ENCODE measurements around the gene COQ10A. TPM values are rescaled to one million over a fixed set of nuclear protein-coding genes. Genes with fewer than 3 reads are reported as not detected.

COQ10A gene
- 24.8 and 26.1 TPM in 2 replicates for total RNA-seq (2021)
- long read RNA-seq, transcript COQ10A-201 (5 exons, 1,652 nt), result minor isoform, 20 of 51 reads
- long read RNA-seq, transcript COQ10A-202 (5 exons, 1,410 nt), result major isoform, 22 of 51 reads
- long read RNA-seq, partial matches to known transcripts, result 0 of 51 reads
- long read RNA-seq, other reads (novel, unspliced or antisense), result 8 of 51 reads

DNA sequence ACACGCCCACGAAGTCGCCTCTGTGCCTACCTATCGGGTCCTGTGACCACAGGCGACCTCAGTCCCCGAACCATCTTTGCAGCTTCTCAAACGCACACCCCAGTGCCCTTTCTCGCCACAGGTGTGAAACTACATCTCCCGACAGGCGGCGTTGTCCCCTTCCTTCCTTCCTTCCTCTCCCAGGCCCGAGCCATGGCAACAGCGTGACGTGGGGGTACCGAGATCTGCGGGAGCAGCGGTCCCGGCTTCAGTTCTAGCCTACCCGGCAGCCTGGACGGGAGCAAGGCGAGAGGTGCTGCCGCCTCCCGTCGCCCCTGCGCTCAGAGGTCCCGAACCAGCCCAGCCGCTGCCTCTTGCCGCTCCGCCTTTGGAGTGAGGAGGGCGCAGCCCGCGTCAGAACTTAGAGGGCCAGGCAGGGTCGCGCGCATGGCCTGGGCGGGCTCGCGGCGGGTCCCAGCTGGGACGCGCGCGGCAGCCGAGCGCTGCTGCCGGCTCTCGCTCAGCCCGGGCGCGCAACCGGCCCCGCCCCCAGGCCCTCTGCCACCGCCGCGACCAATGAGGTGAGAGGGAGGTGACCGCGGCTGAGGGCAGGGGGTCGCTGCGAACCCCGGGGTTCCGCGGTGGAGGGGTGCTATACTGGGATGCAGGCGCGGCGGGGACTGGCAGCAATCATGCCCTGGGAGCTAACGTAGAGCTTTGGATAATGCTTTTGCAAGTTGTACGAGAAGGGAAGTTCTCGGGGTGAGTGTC, at the start of gene COQ10A:
Gene COQ10A, plus strand, starts transcription at position 250 of the 750 bp plus-strand sequence. Its CDS starts 177 bp downstream, at position 427.
- TF ChIP-seq, protein P1, sequence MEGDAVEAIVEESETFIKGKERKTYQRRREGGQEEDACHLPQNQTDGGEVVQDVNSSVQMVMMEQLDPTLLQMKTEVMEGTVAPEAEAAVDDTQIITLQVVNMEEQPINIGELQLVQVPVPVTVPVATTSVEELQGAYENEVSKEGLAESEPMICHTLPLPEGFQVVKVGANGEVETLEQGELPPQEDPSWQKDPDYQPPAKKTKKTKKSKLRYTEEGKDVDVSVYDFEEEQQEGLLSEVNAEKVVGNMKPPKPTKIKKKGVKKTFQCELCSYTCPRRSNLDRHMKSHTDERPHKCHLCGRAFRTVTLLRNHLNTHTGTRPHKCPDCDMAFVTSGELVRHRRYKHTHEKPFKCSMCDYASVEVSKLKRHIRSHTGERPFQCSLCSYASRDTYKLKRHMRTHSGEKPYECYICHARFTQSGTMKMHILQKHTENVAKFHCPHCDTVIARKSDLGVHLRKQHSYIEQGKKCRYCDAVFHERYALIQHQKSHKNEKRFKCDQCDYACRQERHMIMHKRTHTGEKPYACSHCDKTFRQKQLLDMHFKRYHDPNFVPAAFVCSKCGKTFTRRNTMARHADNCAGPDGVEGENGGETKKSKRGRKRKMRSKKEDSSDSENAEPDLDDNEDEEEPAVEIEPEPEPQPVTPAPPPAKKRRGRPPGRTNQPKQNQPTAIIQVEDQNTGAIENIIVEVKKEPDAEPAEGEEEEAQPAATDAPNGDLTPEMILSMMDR (conservative IDR thresholded peaks at IDR 0.05), result peak; percentile 74
- no peak within 1 kb of the TSS for H4K8ac ChIP-seq (replicated peaks; ENCODE audit: insufficient read length, low read depth, low read length)
- H4K91ac ChIP-seq (ENCODE audit: insufficient read length, low read depth, low read length), result no peak within 1 kb of the TSS
- no peak within 1 kb of the TSS for H2AFZ ChIP-seq (ENCODE audit: low read length)
- no peak within 1 kb of the TSS for H2BK12ac ChIP-seq (ENCODE audit: insufficient read length, low read depth, low read length)
- H3K23ac ChIP-seq (ENCODE audit: insufficient read length, low read depth, low read length), result no peak within 1 kb of the TSS
- H3K4me1 Mint-ChIP-seq, result peaks cover 11 to 15% of the 10 kb centered on the region in 2 experiments
- no CpG with 5 or more reads among the region's 68 CpGs for WGBS (ENCODE audit: extremely low coverage, insufficient read length, low lambda C conversion rate)
- no peaks in the 10 kb centered on the region for H3K9me3 ChIP-seq (ENCODE audit: control insufficient read depth, low read depth, low read length)
- H2BK5ac ChIP-seq (ENCODE audit: insufficient read length, low read length), result no peak within 1 kb of the TSS
- peak; percentile 96 for DNase-seq
- peak within 1 kb of the TSS; percentile 85 to 89 for H3K4me3 Mint-ChIP-seq
- H3K18ac ChIP-seq (ENCODE audit: insufficient read length, low read depth, low read length), result peak within 1 kb of the TSS; percentile 89
- no peak within 1 kb of the TSS for H2BK20ac ChIP-seq (ENCODE audit: low read depth, low read length, poor library complexity, severe bottlenecking)
- no peak within 1 kb of the TSS for H3K4ac ChIP-seq (ENCODE audit: low read depth, low read length)
- no peaks in the 10 kb centered on the region for H3K79me2 ChIP-seq (ENCODE audit: insufficient read depth, low read length)
- no peak within 1 kb of the TSS for H3T11ph ChIP-seq (ENCODE audit: low read length)
- no peak within 1 kb of the TSS for H2AK5ac ChIP-seq (ENCODE audit: insufficient read length, low read length)
- peaks cover 3% of the 10 kb centered on the region for H3K23me2 ChIP-seq (ENCODE audit: insufficient read length, low read depth, low read length, poor library complexity, severe bottlenecking)
- H3K36me3 Mint-ChIP-seq (ENCODE audit: insufficient read depth in 1 of 3, low read depth in 3 of 3), result peaks cover 19 to 31% (median 25%) of the 10 kb centered on the region in 3 experiments; a peak in 6 of 7 replicates
- no peaks in the 10 kb centered on the region for H3K27me3 ChIP-seq (ENCODE audit: insufficient read depth, low read length)
- no peaks in the 10 kb centered on the region for H3K4me1 ChIP-seq (ENCODE audit: insufficient read depth, low read length)
- H2BK120ac ChIP-seq (ENCODE audit: low read depth, low read length, poor library complexity, severe bottlenecking), result no peak within 1 kb of the TSS
- peak within 1 kb of the TSS; percentile 91 for H3K14ac ChIP-seq (ENCODE audit: insufficient read depth, low read length)
- H3K9me3 Mint-ChIP-seq, result no peaks in the 10 kb centered on the region; a peak in 1 of 5 replicates
- no peak within 1 kb of the TSS for H3K56ac ChIP-seq (ENCODE audit: insufficient read length, low read depth, low read length)
- peak within 1 kb of the TSS; percentile 66 for H3K4me2 ChIP-seq (ENCODE audit: insufficient read depth, insufficient read length, low read length)
- no peak within 1 kb of the TSS for H4K5ac ChIP-seq (ENCODE audit: insufficient read length, low read depth, low read length)
- H2BK15ac ChIP-seq (ENCODE audit: low read depth, low read length), result no peak within 1 kb of the TSS
- H3K27ac Mint-ChIP-seq, result peak within 1 kb of the TSS; percentile 59 to 93 (median 91); a peak in 5 of 7 replicates
- no peaks in the 10 kb centered on the region for H3K27me3 Mint-ChIP-seq (ENCODE audit: low read depth)
- H4K20me1 ChIP-seq (ENCODE audit: control insufficient read depth, insufficient read depth, insufficient read length), result no peaks in the 10 kb centered on the region
- no peak within 1 kb of the TSS for H3K27ac ChIP-seq (ENCODE audit: insufficient read length, low read depth, low read length)
- peak within 1 kb of the TSS; percentile 60 for H3K9ac ChIP-seq (ENCODE audit: extremely low read depth, insufficient read length, low read length)
- H3K79me1 ChIP-seq (ENCODE audit: insufficient read depth, low read depth, low read length, poor library complexity, severe bottlenecking), result no peaks in the 10 kb centered on the region
